ENCODE results near the gene PPP6C. TPM values are rescaled to one million over a fixed set of nuclear protein-coding genes. Genes with fewer than 3 reads are reported as not detected.
"Not testable (repeated sequence)": the region's sequence is repeated elsewhere in the genome, so short reads cannot be mapped to it uniquely, and the experiment has no call there.

PPP6C gene
- polyA plus RNA-seq, 1 donor = 61.9 TPM

DNA sequence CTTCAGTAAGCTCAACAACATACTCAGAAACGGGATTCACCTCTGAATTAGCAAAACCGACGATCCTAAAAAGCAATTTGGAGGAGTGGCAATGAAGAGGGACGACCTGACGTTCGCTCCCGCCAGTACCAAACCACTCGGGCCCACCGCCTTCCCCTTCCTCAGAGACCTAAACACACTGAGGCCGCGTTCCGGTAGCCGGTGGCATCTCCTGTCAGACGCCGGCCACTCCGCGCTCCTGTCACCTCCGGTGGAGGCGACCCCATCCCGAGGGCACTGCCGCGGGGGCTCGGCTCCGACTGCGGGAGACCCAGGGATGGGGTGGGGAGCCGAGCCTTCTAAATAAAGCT is 617 bp downstream of the PPP6C start:
- no peak for DNase-seq

GRCh38 chr9:125183561-125183960 is 6.0 kb downstream of the PPP6C start:
- DNase-seq = no peak

- DNase-seq = no peak
These were observed 6.5 kb downstream of the PPP6C start for GRCh38 chr9:125183054-125183453.

DNA sequence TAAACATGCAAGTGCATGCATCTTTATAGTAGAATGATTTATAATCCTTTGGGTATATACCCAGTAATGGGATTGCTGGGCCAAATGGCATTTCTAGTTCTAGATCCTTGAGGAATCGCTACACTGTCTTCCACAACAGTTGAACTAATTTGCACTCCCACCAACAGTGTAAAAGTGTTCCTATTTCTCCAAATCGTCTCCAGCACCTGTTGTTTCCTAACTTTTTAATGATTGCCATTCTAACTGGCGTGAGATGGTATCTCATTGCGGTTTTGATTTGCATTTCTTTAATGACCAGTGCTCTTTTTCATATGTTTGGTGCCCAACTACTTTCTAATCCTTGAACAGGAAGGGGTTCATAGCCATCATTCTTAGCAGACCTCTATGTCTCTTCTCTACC is 7.8 kb downstream of the PPP6C start:
- not testable (repeated sequence) for DNase-seq

DNA sequence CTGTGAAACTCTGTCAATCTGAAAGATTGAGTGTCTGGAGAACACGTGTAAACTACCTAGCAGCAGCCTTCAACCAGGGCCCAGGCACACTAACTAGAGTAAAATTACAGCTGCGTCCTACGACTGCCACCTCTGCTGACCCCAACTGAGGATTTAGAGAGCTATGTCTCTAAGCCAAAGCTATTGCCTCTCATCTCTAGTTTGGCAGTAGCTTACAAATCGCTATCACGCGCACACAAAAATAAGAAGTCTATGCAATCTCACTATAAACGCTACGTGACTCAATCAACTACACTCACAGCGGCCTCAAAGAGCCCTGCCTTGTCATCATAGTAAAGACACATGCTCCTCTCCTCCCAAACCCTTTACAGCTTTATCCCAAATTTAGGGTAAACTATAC is 8.7 kb downstream of the PPP6C start:
- no peak for DNase-seq

DNA sequence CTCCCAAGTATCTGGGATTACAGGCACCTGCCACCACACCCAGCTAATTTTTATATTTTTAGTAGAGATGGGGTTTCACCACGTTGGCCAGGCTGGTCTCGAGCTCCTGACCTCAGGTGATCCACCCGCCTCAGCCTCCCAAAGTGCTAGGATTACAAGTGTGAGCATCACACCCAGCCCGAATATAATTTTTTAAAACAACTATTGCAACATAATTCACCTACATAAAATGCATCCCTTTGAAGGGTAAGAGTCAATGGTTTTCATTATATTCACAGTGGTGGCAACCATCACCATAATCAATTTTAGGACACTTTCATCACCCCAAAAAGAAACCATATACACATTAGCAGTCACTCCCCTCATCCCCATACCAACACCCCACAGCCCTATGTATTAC is 9.8 kb downstream of the PPP6C start:
- DNase-seq = not testable (repeated sequence)

DNA sequence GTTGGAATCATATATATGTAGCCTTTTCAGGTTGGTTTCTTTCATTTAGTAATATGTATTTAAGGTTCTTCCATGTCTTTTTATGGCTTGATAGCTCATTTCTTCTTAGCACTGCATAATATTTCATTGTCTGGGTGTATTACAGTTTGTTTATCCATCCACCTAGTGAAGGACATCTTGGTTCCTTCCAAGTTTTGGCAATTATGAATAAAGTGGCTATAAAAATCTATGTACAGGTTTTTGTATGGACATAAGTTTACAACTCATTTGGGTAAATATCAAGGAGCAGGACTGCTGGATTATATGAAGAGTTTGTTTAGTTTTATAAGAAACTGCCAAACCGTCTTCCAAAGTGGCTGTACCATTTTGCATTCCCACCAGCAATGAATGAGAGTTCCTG is 11.7 kb downstream of the PPP6C start:
- DNase-seq = no peak

- no peak for DNase-seq
These were observed 13.0 kb downstream of the PPP6C start for GRCh38 chr9:125176636-125177035.

- no peak for DNase-seq
These were observed 17.4 kb downstream of the PPP6C start for GRCh38 chr9:125172031-125172755.

GRCh38 chr9:125169895-125170294 is 19.7 kb downstream of the PPP6C start:
- no peak for DNase-seq

GRCh38 chr9:125166762-125167161 is 22.8 kb downstream of the PPP6C start:
- DNase-seq = no peak

DNA sequence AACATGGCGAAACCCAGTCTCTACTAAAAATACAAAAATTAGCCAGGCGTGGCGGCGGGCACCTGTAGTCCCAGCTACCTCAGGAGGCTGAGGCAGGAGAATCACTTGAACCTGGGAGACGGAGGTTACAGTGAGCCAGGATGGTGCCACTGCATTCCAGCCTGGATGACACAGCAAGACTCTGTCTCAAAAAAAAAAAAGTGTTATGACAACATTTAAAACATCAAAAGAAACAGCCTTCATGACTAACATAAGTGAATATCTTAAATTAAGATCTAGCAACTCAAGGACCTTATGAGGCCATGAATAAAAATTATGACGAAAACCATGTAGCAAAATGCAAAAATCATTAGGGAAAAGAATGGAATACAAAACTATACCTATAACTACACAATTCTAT is 26.7 kb downstream of the PPP6C start:
- DNase-seq = not testable (repeated sequence)

DNA sequence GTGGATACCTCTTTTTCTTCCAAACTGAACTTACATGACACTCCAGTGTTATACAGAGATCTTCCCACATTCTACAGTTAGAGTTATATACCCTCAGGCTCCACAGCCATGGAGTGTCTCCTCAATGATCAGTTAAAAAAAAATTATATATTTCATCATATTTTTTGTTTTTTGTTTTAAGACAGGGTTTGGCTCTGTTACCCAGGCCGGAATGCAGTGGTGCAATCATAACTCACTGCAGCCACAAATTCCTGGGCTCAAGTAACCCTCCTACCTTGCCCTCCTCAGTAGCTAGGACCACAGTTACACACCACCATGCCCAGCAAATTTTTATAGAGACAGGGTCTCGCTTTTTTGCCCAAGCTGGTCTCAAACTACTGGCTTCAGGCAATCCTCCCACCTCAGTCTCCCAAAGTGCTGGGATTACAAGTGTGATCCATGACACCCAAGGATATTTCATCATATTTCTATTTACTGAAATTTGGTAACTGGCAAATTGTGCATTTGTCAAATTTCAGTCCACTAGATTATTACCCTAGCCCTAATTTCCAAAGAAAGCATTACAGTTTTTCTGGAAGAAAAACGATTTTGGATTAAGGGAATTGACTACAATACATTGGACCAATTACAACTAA is 28.2 kb downstream of the PPP6C start:
- no peak for DNase-seq

- no peak for DNase-seq
These were observed 28.9 kb downstream of the PPP6C start for GRCh38 chr9:125160750-125161149.

DNA sequence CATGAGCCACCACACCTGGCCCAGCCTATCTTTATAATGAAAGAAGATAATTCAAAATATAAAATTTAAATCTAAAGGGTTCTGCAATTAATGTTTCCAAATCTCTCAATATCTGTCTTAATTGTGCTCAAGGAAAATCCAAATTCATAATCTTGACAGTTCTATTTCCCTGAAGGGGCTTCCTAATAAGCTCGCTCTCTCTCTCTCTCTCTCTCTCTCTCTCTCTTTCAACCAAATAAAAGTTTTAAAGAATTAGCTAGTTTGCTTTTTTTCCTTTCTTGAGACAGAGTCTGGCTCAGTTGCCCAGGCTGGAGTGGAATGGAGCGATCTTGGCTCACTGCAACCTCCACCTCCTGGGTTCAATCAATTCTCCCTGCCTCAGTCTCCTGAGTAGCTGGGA is 33.1 kb downstream of the PPP6C start:
- DNase-seq = no peak

- no peak for DNase-seq
These were observed 35.8 kb downstream of the PPP6C start for GRCh38 chr9:125153712-125154367.

- no peak for DNase-seq
These were observed 37.9 kb downstream of the PPP6C start for GRCh38 chr9:125151730-125152129.

DNA sequence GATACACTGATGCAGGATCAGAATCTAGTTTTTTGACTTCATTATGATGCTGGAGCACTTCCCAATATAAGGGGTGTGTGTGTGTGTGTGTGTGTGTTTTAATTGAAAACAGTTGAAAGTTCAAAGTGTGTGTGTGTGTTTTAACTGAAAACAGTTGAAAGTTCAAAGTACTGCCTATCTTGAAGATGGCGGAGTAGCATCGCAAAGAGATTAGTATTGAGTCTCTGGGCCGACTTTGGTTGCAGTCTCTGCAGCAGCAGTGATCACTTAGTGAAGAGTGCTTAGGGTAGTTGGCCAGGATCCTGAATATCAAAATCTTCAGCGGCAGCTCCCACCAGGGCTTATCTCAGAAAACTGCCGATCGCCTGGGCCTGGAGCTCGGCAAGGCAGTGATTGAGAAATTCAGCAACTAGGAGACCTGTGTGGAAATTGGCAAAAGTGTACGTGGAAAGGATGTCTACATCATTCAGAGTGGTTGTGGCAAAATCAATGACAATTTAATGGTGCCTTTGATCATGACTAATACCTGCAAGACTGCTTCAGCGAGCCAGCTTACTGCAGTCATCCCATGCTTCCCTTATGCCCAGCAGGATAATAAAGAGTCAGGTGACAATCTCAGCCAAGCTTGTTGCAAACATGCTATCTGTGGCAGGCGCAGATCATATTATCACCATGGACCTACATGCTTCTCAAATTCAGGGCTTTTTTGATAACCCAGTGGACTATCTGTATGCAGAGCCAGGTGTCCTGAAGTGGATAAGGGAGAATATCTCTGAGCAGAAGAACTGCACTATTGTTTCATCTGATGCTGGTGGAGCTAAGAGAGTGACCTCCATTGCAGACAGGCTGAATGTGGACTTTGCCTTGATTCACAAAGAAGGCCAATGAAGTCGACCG is 39.0 kb downstream of the PPP6C start:
- DNase-seq = no peak

DNA sequence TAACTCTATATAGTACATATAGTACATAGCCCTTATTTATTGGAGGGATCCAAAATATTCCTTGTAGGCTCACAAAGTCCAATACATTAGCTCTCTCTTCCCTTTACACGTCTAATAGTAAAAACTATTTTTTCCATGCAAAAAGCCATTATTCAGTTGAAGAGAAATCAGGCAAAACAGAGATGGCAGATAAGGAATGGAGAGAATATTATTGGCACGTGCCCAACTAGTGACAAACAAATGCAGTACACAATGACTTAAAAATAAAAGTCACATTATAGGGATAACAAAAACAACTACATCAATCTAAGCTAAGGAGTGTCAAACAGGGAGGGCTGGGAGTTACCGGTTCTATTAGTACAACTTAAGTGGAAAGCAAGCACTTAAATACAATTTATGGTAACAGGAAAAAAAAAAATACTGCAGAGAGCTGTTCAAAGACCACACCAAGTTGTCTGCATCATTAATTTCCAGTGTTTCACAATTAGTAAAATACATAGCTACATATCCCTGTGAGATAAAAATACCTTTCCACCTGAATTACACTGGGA is 42.1 kb downstream of the PPP6C start:
- no peak for DNase-seq

DNA sequence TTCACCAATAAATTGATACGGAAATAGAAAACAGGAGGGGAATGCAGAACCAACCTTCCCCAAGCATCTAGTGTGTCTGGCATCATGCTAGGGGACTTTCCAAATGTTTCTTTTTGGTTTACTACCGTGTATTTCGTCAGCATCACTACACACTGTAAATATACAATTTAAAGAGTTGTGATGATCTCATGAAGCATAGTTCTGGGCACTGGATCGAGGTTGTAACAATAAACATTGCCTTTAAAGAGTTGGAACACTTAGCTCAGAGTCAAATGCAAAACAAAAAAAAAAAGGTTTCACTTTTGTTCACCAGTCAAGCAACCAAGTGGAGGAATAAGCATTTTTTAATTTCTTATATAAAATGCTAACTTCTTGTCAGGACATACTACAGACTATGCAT is 43.4 kb downstream of the PPP6C start:
- no peak for DNase-seq

DNA sequence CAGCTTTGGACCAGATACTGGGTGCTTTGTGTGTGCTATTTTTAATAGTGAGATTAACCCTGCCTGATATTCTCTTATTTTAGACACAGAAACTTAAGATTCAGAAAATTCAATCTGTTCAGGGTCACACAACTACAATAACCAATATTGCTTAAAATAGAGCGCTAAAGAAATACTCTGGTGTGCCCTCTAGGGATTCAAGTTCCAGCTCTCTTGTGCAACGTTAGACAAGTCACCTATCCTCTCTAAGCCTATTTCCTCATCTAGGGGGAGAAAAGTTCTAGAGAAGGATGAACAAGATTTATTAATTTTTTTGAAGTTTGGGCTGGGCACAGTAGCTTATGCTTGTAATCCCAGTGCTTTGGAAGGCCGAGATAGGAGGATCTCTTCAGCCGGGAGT is 44.2 kb downstream of the PPP6C start:
- DNase-seq = no peak

DNA sequence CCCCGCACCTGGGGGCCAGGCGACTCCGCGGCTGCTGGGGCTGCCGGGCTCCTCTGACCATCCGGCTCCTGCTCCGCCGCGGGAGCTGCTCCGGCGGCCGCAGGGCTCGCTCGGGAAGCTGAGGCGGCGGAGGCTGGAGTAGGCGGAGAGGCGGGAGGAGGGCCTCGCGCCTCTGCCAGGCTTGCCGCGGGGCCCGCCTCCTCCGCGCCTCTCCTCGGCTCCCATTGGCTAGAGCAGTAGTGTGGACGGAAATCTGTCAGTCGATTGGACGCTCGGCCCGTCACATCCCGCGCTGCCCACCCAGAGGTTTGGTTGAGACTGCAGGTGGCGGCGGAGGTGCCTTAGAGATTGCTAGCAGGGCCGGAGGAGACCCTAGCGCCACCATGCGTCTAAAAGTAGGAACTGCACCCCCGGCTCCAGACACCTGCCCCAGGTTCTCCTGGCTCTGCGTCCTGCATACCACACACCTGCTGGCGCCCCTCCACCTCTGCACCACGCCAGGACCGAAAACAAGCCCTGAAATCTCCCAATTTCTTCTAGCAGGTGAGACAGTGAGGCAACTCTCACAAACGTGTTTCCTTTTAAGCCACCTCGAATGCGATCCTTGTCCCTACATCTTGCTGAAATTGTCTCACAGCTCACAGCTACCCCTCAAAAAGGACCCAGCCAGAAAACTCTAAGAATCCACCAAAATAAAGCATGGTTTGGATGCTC is 46.1 kb downstream of the PPP6C start, which contains the start of gene SCAI:
SCAI (minus strand) TSS at position 152 of the 714 bp plus-strand sequence; CDS start at position 61, 91 bp downstream.
- DNase-seq = peak; percentile 98

Data from left kidney (tissue), 2 donors.